Liver (tissue), 9 donors: ENCODE data around the gene PLCB4. TPM values are rescaled to one million over a fixed set of nuclear protein-coding genes. Genes with fewer than 3 reads are reported as not detected.

Experiments used
- DNase-seq: peaks from one replicate; pipeline ENCODE4 v3.0.0-alpha.2; 2017; ENCODE audit warnings: low spot score
- H3K27ac ChIP-seq, 2 donors: one replicate each; pipeline ENCODE4 v1.7.0; 2013; ENCODE audit warnings: inconsistent platforms in 2 of 2, low read length in 2 of 2, control low read depth in 1 of 2, low read depth in 1 of 2, mild to moderate bottlenecking in 1 of 2
- H3K27me3 ChIP-seq, 4 donors: one replicate each; pipeline versions ENCODE4 v1.6.1 to v1.7.0; 2013; ENCODE audit warnings: low read length in 3 of 4, inconsistent platforms in 1 of 4, mild to moderate bottlenecking in 1 of 4, moderate library complexity in 1 of 4; ENCODE audit not compliant: control insufficient read depth in 4 of 4, insufficient read depth in 4 of 4
- H3K36me3 ChIP-seq, 4 donors: one replicate each; pipeline versions ENCODE4 v1.6.1 to v1.7.0; 2013; ENCODE audit warnings: low read length in 3 of 4, mild to moderate bottlenecking in 3 of 4, low read depth in 1 of 4, moderate library complexity in 1 of 4; ENCODE audit not compliant: control insufficient read depth in 4 of 4, insufficient read depth in 3 of 4
- H3K4me1 ChIP-seq, 4 donors: one replicate each; pipeline versions ENCODE4 v1.6.1 to v1.7.0; 2013; ENCODE audit warnings: low read length in 3 of 4, mild to moderate bottlenecking in 3 of 4, moderate library complexity in 1 of 4; ENCODE audit not compliant: control insufficient read depth in 4 of 4, insufficient read depth in 4 of 4
- H3K4me3 ChIP-seq, 3 donors: one replicate each; pipeline versions ENCODE4 v1.6.1 to v1.7.0; 2013; ENCODE audit warnings: low read length in 3 of 3, control low read depth in 1 of 3, low read depth in 1 of 3, mild to moderate bottlenecking in 1 of 3
- H3K9ac ChIP-seq, 2 donors: one replicate each; pipeline ENCODE4 v1.7.0; 2013; ENCODE audit warnings: low read length in 2 of 2, mild to moderate bottlenecking in 2 of 2, moderate library complexity in 2 of 2, control low read depth in 1 of 2, low read depth in 1 of 2
- H3K9me3 ChIP-seq, 4 donors: one replicate each; pipeline versions ENCODE4 v1.6.1 to v1.7.0; 2013; ENCODE audit warnings: low read length in 3 of 4; ENCODE audit not compliant: control insufficient read depth in 4 of 4
- CTCF ChIP-seq: fragments of 150-350 bp; IDR thresholded peaks from 2 replicates; pipeline ENCODE4 v1.5.1; 2017; ENCODE audit warnings: improper control_type of control experiment, low read depth, low read length; ENCODE audit not compliant: missing input control
- EGR1 ChIP-seq, 2 donors: IDR thresholded peaks; 2 replicates each; pipeline ENCODE4 v1.6.1; 2016 to 2018; ENCODE audit warnings: antibody characterized with exemption in 2 of 2, low read depth in 2 of 2
- FOXA1 ChIP-seq: IDR thresholded peaks from 2 replicates; pipeline ENCODE4 v1.6.1; 2016; ENCODE audit warnings: antibody characterized with exemption
- FOXA2 ChIP-seq: IDR thresholded peaks from 2 replicates; pipeline ENCODE4 v1.6.1; 2016; ENCODE audit warnings: antibody characterized with exemption
- GABPA ChIP-seq, 2 donors: IDR thresholded peaks in 1 of 2; conservative IDR thresholded peaks in 1 of 2; 2 replicates each; pipeline ENCODE4 v1.6.1; 2016; ENCODE audit warnings: antibody characterized with exemption in 2 of 2, mild to moderate bottlenecking in 1 of 2, moderate library complexity in 1 of 2
- HNF4A ChIP-seq, 2 donors: conservative IDR thresholded peaks; 2 replicates each; pipeline ENCODE4 v1.6.1; 2016; ENCODE audit warnings: antibody characterized with exemption in 2 of 2, mild to moderate bottlenecking in 2 of 2
- HNF4G ChIP-seq: IDR thresholded peaks from 2 replicates; pipeline ENCODE4 v1.6.1; 2016; ENCODE audit warnings: antibody characterized with exemption
- JUND ChIP-seq, 2 donors: IDR thresholded peaks; 2 replicates each; pipeline ENCODE4 v1.6.1; 2016; ENCODE audit warnings: antibody characterized with exemption in 2 of 2
- MAX ChIP-seq: IDR thresholded peaks from 2 replicates; pipeline ENCODE4 v1.6.1; 2016; ENCODE audit warnings: antibody characterized with exemption
- NR2F2 ChIP-seq: IDR thresholded peaks from 2 replicates; pipeline ENCODE4 v1.6.1; 2016; ENCODE audit warnings: antibody characterized with exemption
- RAD21 ChIP-seq, 2 donors: IDR thresholded peaks; 2 replicates each; pipeline ENCODE4 v1.6.1; 2016; ENCODE audit warnings: antibody characterized with exemption in 2 of 2, mild to moderate bottlenecking in 2 of 2
- REST ChIP-seq: IDR thresholded peaks from 2 replicates; pipeline ENCODE4 v1.6.1; 2016; ENCODE audit warnings: antibody characterized with exemption, mild to moderate bottlenecking
- RXRA ChIP-seq, 2 donors: IDR thresholded peaks; 2 replicates each; pipeline ENCODE4 v1.6.1; 2017 to 2018; ENCODE audit warnings: antibody characterized with exemption in 2 of 2, mild to moderate bottlenecking in 1 of 2
- SP1 ChIP-seq: IDR thresholded peaks from 2 replicates; pipeline ENCODE4 v1.6.1; 2018; ENCODE audit warnings: antibody characterized with exemption, mild to moderate bottlenecking
- TAF1 ChIP-seq: conservative IDR thresholded peaks from 2 replicates; pipeline ENCODE4 v1.6.1; 2016; ENCODE audit warnings: antibody characterized with exemption, mild to moderate bottlenecking
- YY1 ChIP-seq: IDR thresholded peaks from 2 replicates; pipeline ENCODE4 v1.6.1; 2016; ENCODE audit warnings: antibody characterized with exemption, mild to moderate bottlenecking
- WGBS: extraction: QIAGEN DNeasy Blood & Tissue Kit; methylation state at CpG from one replicate; pipeline ENCODE4 v1.1.7; 2013; 5-methylcytosine and 5-hydroxymethylcytosine counted together
- polyA plus RNA-seq, 2 donors: library from polyadenylated mRNA; stranded (reverse) in 1 of 2; unstranded in 1 of 2; fragments of 200-250 nt in 1 of 2; fragments of >200 nt in 1 of 2; fragmentation: Nextera tagmentation in 1 of 2; extraction: Ambion mirVana in 1 of 2; gene quantifications; one replicate each; pipeline versions ENCODE4 v1.2.1 to v1.2.3, GENCODE V29; 2013 to 2015
- total RNA-seq, 2 donors: library from RNA; depleted of rRNA; stranded (reverse); fragments of >200 nt; gene quantifications; one replicate each; pipeline ENCODE4 v1.2.3, GENCODE V29; 2014
- donor health status: healthy.
- donor health status: healthy.
- donor health status: healthy.
- donor health status: healthy.
- donor health status: healthy.

PLCB4 gene
- total and polyA plus RNA-seq, 4 donors: 0.14 to 0.67 (median 0.30) TPM

GRCh38 chr20:9071976-9072726 is 3.3 kb downstream of the PLCB4 start:
- 63% methylated on average over 2 of the region's 2 CpGs for WGBS
- no peak overlapping the region for H3K4me3 ChIP-seq
- H3K4me1 ChIP-seq: peaks cover 0 to 15% (median 3%) of the 10 kb centered on the region in 4 donors
- no peak for DNase-seq
- no peaks in the 10 kb centered on the region for H3K36me3 ChIP-seq
- peaks cover 0 to 14% (median 6%) of the 10 kb centered on the region in 4 donors for H3K27me3 ChIP-seq
- H3K27ac ChIP-seq: no peak overlapping the region
- no peak overlapping the region for H3K9ac ChIP-seq
- no peak for TF ChIP-seq FOXA1
- H3K9me3 ChIP-seq: no peaks in the 10 kb centered on the region

- WGBS: 48% methylated on average over 3 of the region's 3 CpGs
- H3K4me1 ChIP-seq: peaks cover 0 to 12% (median 3%) of the 10 kb centered on the region in 4 donors
- no peak overlapping the region for H3K27ac ChIP-seq
- H3K9me3 ChIP-seq: no peaks in the 10 kb centered on the region
- no peaks in the 10 kb centered on the region for H3K36me3 ChIP-seq
- TF ChIP-seq JUND (IDR thresholded peaks at IDR 0.05) (no peak), RAD21 (IDR thresholded peaks at IDR 0.05) (no peak), MAX (no peak), FOXA2 (no peak), RXRA (IDR thresholded peaks at IDR 0.05) (no peak), REST (no peak), HNF4A (conservative IDR thresholded peaks at IDR 0.05) (no peak), YY1 (no peak), GABPA (IDR thresholded peaks at IDR 0.05 in 1 of 2, conservative IDR thresholded peaks at IDR 0.05 in 1 of 2) (no peak), SP1 (no peak), TAF1 (no peak), CTCF (no peak), NR2F2 (no peak), EGR1 (IDR thresholded peaks at IDR 0.05; ENCODE audit: low read depth in 2 of 2) (no peak), HNF4G (no peak)
- no peak overlapping the region for H3K9ac ChIP-seq
- no peak for DNase-seq
- no peak overlapping the region for H3K4me3 ChIP-seq
- H3K27me3 ChIP-seq: peaks cover 0 to 12% (median 4%) of the 10 kb centered on the region in 4 donors
Observed at GRCh38 chr20:9072861-9073500, 4.1 kb downstream of the PLCB4 start.
